HG03442 (cell line): ENCODE results near the gene ATPAF1.
"Not testable (repeated sequence)": the region's sequence is repeated elsewhere in the genome, so short reads cannot be mapped to it uniquely, and the experiment has no call there.

ENCODE experiments used
- ATAC-seq: cut with Tn5 transposase; IDR thresholded peaks from one replicate; pipeline ENCODE4 v1.9.1; 2021; ENCODE audit warnings: mild to moderate bottlenecking, moderate library complexity; ENCODE audit not compliant: unreplicated experiment

ATPAF1 gene

GRCh38 chr1:46667782-46668760, at the start of gene ATPAF1:
ATPAF1 (minus strand) TSS chr1:46668364; CDS start chr1:46668322, 42 bp downstream.
- ATAC-seq = peak; percentile 83

- ATAC-seq = no peak
These were observed 49.5 kb upstream of the ATPAF1 start for GRCh38 chr1:46717654-46718053.

GRCh38 chr1:46714976-46715375, 46.8 kb upstream of the ATPAF1 start:
- ATAC-seq = no peak

GRCh38 chr1:46708121-46708520, 40.0 kb upstream of the ATPAF1 start:
- ATAC-seq = no peak

- no peak for ATAC-seq
These were observed 37.2 kb upstream of the ATPAF1 start for GRCh38 chr1:46705408-46705807.

GRCh38 chr1:46703927-46704641, 35.9 kb upstream of the ATPAF1 start:
- no peak for ATAC-seq

GRCh38 chr1:46699666-46700065, 31.5 kb upstream of the ATPAF1 start:
- ATAC-seq = no peak

- no peak for ATAC-seq
These were observed 28.9 kb upstream of the ATPAF1 start for GRCh38 chr1:46697053-46697452.

- ATAC-seq = not testable (repeated sequence)
These were observed 26.5 kb upstream of the ATPAF1 start for GRCh38 chr1:46694676-46695075.

- no peak for ATAC-seq
These were observed 24.9 kb upstream of the ATPAF1 start for GRCh38 chr1:46692811-46693770.

- ATAC-seq = no peak
These were observed 24.0 kb upstream of the ATPAF1 start for GRCh38 chr1:46691997-46692790.

GRCh38 chr1:46690931-46691421, 22.8 kb upstream of the ATPAF1 start:
- no peak for ATAC-seq

GRCh38 chr1:46689897-46690296, 21.7 kb upstream of the ATPAF1 start:
- no peak for ATAC-seq

- ATAC-seq = no peak
These were observed 21.2 kb upstream of the ATPAF1 start for GRCh38 chr1:46689356-46689755.

GRCh38 chr1:46687921-46688509, 19.9 kb upstream of the ATPAF1 start:
- ATAC-seq = no peak

GRCh38 chr1:46687093-46687659, 19.0 kb upstream of the ATPAF1 start:
- ATAC-seq = no peak

- ATAC-seq = no peak
These were observed 18.1 kb upstream of the ATPAF1 start for GRCh38 chr1:46686255-46686654.

- no peak for ATAC-seq
These were observed 16.5 kb upstream of the ATPAF1 start for GRCh38 chr1:46684670-46685069.

- ATAC-seq = no peak
These were observed 13.9 kb upstream of the ATPAF1 start for GRCh38 chr1:46682064-46682463.
